HCT116 (cell line): ENCODE measurements around the gene ITSN1. TPM values are rescaled to one million over a fixed set of nuclear protein-coding genes. Genes with fewer than 3 reads are reported as not detected.
"Not testable (repeated sequence)": the region's sequence is repeated elsewhere in the genome, so short reads cannot be mapped to it uniquely, and the experiment has no call there.

Experiments
- ATAC-seq: fragments of 200-7000 bp; cut with Tn5 transposase; 2 replicates; pipeline ENCODE4 v1.9.1; 2020; ENCODE audit warnings: mild to moderate bottlenecking, moderate library complexity
- BruUV-seq: library from RNA; stranded (reverse); fragments of 400-500 nt; replicated peaks from 2 replicates; lab custom pipeline; 2021; lab: Mats Ljungman, UMichigan
- CTCF ChIA-PET: fragments of 300-600 bp; sonication (Branson Sonifier 250); formaldehyde crosslinking; loops from one replicate; lab custom pipeline; 2021; ENCODE audit warnings: antibody characterized with exemption; lab: Charles Lee
- POLR2A ChIA-PET: fragments of 300-600, 350-600 bp; sonication (Branson Sonifier 250); formaldehyde crosslinking; loops from one replicate; lab custom pipeline; 2021; ENCODE audit warnings: antibody characterized with exemption; lab: Charles Lee
- RAD21 ChIA-PET, 2 experiments: fragments of 300-600 bp; sonication (Branson Sonifier 250); formaldehyde crosslinking; loops; one replicate each; lab custom pipeline; 2023; ENCODE audit warnings: low total read pairs in 2 of 2; ENCODE audit not compliant: uncharacterized antibody in 2 of 2, unreplicated experiment in 2 of 2, low non-redundant PET in 1 of 2; lab: Charles Lee
- DNase-seq: peaks from one replicate; pipeline ENCODE4 v3.0.0-alpha.2; 2010; ENCODE audit warnings: low read depth, low spot score
- H2AFZ ChIP-seq: fragments of 200-600 bp; shearing (Covaris generic), sonication (generic); 2 replicates; pipeline ENCODE4 v1.6.1; 2017; ENCODE audit warnings: low read depth, mixed run types, mixed read lengths, antibody characterized with exemption, low read length; ENCODE audit not compliant: poor library complexity, severe bottlenecking
- H3K27ac ChIP-seq: 2 replicates; pipeline ENCODE4 v1.5.1; 2012; ENCODE audit warnings: low read depth, low read length
- H3K27me3 ChIP-seq: fragments of 200-600 bp; sonication (generic); 2 replicates; pipeline ENCODE4 v1.6.1; 2016; ENCODE audit warnings: mixed run types, low read length, mixed read lengths; ENCODE audit not compliant: insufficient read depth
- H3K36me3 ChIP-seq, 2 experiments: fragments of 200-500 bp in 1 of 2; fragments of 200-600 bp in 1 of 2; sonication (Bioruptor generic) in 1 of 2; sonication (generic) in 1 of 2; 2 replicates each; pipeline versions ENCODE4 v1.5.1 to v1.6.1; 2014 to 2016; ENCODE audit warnings: low read length in 2 of 2, inconsistent platforms in 1 of 2, mixed read lengths in 1 of 2, mixed run types in 1 of 2; ENCODE audit not compliant: insufficient read depth in 2 of 2, control insufficient read depth in 1 of 2
- H3K4me1 ChIP-seq, 2 experiments: fragments of 200-600 bp in 1 of 2; sonication (generic) in 1 of 2; 2 replicates each; pipeline versions ENCODE4 v1.5.1 to v1.6.1; 2012 to 2017; ENCODE audit warnings: low read length in 2 of 2, inconsistent platforms in 1 of 2, mild to moderate bottlenecking in 1 of 2, mixed read lengths in 1 of 2, mixed run types in 1 of 2, moderate library complexity in 1 of 2; ENCODE audit not compliant: insufficient read depth in 2 of 2, control insufficient read depth in 1 of 2
- H3K4me2 ChIP-seq: fragments of 200-600 bp; sonication (generic); 2 replicates; pipeline ENCODE4 v1.6.1; 2017; ENCODE audit warnings: mixed run types, low read length, mixed read lengths
- H3K4me3 ChIP-seq, 2 experiments: fragments of 200-600 bp in 1 of 2; sonication (generic) in 1 of 2; replicated peaks in 1 of 2; 2 replicates each; pipeline ENCODE4 v1.5.1; 2011 to 2016; ENCODE audit warnings: low read length in 2 of 2, control low read depth in 1 of 2, low read depth in 1 of 2, mild to moderate bottlenecking in 1 of 2, mixed read lengths in 1 of 2, mixed run types in 1 of 2
- H3K79me2 ChIP-seq: fragments of 200-600 bp; sonication (generic); 2 replicates; pipeline ENCODE4 v1.6.1; 2017; ENCODE audit warnings: mild to moderate bottlenecking, mixed run types, low read length, moderate library complexity, mixed read lengths; ENCODE audit not compliant: insufficient read depth
- H3K9ac ChIP-seq: fragments of 200-600 bp; sonication (generic); 2 replicates; pipeline ENCODE4 v1.6.1; 2016; ENCODE audit warnings: low read length, mixed read lengths
- H3K9me2 ChIP-seq: fragments of 200-600 bp; sonication (generic), shearing (Covaris generic); 2 replicates; pipeline ENCODE4 v1.6.1; 2017; ENCODE audit warnings: mixed run types, mild to moderate bottlenecking, moderate library complexity; ENCODE audit not compliant: insufficient read depth
- H3K9me3 ChIP-seq, 2 experiments: fragments of 200-500 bp in 1 of 2; fragments of 200-600 bp in 1 of 2; sonication (Bioruptor generic) in 1 of 2; sonication (generic) in 1 of 2; 2 replicates each; pipeline ENCODE4 v1.6.1; 2014 to 2017; ENCODE audit warnings: low read length in 2 of 2, mixed read lengths in 2 of 2, inconsistent platforms in 1 of 2, low read depth in 1 of 2, mild to moderate bottlenecking in 1 of 2, mixed run types in 1 of 2, moderate library complexity in 1 of 2; ENCODE audit not compliant: control insufficient read depth in 1 of 2, insufficient read depth in 1 of 2
- H4K20me1 ChIP-seq: fragments of 200-600 bp; sonication (generic), shearing (Covaris generic); 2 replicates; pipeline ENCODE4 v1.6.1; 2017; ENCODE audit warnings: mixed run types, mild to moderate bottlenecking, moderate library complexity; ENCODE audit not compliant: insufficient read depth
- CBX3 ChIP-seq: IDR thresholded peaks from 2 replicates; pipeline ENCODE4 v1.6.1; 2012; ENCODE audit warnings: low read depth
- EZH2 ChIP-seq: fragments of 200-600 bp; sonication (generic); IDR thresholded peaks from 2 replicates; pipeline ENCODE4 v1.6.1; 2017; ENCODE audit warnings: antibody characterized with exemption, mixed run types
- RAD21 ChIP-seq: IDR thresholded peaks from 2 replicates; pipeline ENCODE4 v1.6.1; 2012; ENCODE audit warnings: low read depth, mild to moderate bottlenecking
- SP1 ChIP-seq: IDR thresholded peaks from 2 replicates; pipeline ENCODE4 v1.6.1; 2012; ENCODE audit warnings: low read depth
- SRF ChIP-seq: IDR thresholded peaks from 2 replicates; pipeline ENCODE4 v1.6.1; 2012; ENCODE audit warnings: low read depth
- YY1 ChIP-seq: IDR thresholded peaks from 2 replicates; pipeline ENCODE4 v1.6.1; 2011; ENCODE audit warnings: low read length, low read depth, moderate library complexity, mild to moderate bottlenecking; ENCODE audit not compliant: insufficient replicate concordance; ENCODE audit errors: extremely low read depth
- intact Hi-C: fragments of 100-400 bp; cut with micrococcal nuclease; formaldehyde crosslinking; loops from 2 replicates; pipeline ENCODE4 v1.10.0; 2022
- total RNA-seq: library from RNA; stranded (reverse); gene quantifications from one replicate; pipeline ENCODE4 v1.2.1, GENCODE V29; 2021; ENCODE audit not compliant: unreplicated experiment
- TF ChIP-seq, protein P1 (sequence below): IDR thresholded peaks from 2 replicates; pipeline ENCODE4 v1.6.1; 2011; ENCODE audit warnings: mild to moderate bottlenecking, low read length, moderate library complexity; ENCODE audit not compliant: insufficient replicate concordance; ENCODE audit errors: extremely low read depth
- TF ChIP-seq, protein P2 (sequence below): IDR thresholded peaks from 2 replicates; pipeline ENCODE4 v1.6.1; 2012

Gene ITSN1
- total RNA-seq, 1 experiment from 2014 or later, result 25.8 TPM

DNA sequence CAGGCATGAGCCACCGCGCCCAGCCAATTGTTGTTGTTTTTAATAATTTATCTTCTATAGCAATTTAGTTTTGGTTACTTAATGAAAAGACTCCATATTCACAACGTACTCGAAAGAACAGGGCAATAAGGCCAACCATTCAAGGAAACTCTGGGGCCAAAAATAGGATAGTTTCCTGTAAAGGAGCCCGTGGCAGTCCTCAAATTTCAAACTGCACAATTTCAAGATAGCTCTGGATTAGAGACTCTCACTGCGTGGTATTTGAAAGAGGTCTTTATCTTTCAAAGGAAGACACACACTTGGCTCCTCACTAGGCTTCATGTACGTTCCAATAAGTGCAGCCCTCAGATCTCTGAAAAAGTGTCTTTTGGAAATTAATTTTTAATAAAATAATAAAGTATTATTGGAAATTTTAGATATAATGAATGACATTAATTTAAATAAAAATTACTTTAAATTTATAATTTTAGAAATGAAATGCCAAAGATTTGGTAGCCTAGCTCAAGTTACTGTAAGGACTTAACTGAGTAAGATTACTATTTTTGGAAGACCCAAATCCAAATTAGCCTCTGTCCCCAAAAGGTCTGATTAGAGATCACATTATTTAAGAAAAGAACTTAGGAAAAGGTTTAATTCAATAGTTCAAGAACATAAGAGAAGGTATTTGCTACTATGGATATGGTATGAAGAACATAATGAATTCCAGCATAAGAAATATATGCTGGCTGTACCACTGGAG lies 31.1 kb upstream of the ITSN1 start:
- TF ChIP-seq YY1 (no peak), EZH2 (no peak), RAD21 (no peak), SRF (no peak), SP1 (no peak), CBX3 (no peak)
- TF ChIP-seq, protein P1, sequence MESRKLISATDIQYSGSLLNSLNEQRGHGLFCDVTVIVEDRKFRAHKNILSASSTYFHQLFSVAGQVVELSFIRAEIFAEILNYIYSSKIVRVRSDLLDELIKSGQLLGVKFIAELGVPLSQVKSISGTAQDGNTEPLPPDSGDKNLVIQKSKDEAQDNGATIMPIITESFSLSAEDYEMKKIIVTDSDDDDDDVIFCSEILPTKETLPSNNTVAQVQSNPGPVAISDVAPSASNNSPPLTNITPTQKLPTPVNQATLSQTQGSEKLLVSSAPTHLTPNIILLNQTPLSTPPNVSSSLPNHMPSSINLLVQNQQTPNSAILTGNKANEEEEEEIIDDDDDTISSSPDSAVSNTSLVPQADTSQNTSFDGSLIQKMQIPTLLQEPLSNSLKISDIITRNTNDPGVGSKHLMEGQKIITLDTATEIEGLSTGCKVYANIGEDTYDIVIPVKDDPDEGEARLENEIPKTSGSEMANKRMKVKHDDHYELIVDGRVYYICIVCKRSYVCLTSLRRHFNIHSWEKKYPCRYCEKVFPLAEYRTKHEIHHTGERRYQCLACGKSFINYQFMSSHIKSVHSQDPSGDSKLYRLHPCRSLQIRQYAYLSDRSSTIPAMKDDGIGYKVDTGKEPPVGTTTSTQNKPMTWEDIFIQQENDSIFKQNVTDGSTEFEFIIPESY, result no peak
- TF ChIP-seq, protein P2, sequence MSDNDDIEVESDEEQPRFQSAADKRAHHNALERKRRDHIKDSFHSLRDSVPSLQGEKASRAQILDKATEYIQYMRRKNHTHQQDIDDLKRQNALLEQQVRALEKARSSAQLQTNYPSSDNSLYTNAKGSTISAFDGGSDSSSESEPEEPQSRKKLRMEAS, result no peak
- Histone ChIP-seq H3K27me3 (no peaks in the 10 kb centered on the region), H3K79me2 (no peaks in the 10 kb centered on the region), H3K9ac (no peak overlapping the region), H4K20me1 (no peaks in the 10 kb centered on the region), H3K9me2 (no peaks in the 10 kb centered on the region), H3K9me3 (no peaks in the 10 kb centered on the region), H3K4me3 (no peak overlapping the region), H2AFZ (no peak overlapping the region), H3K27ac (no peak overlapping the region), H3K4me2 (no peak overlapping the region), H3K4me1 (no peaks in the 10 kb centered on the region), H3K36me3 (peaks cover 0 to 11% of the 10 kb centered on the region in 2 experiments; a peak in 2 of 4 replicates)
- RAD21 ChIA-PET, result no interaction called here
- no TSS peak for BruUV-seq
- POLR2A ChIA-PET, result no interaction called here
- intact Hi-C loops, result no loop called here
- ATAC-seq (no peak), DNase-seq (no peak)
- CTCF ChIA-PET, result no interaction called here

DNA sequence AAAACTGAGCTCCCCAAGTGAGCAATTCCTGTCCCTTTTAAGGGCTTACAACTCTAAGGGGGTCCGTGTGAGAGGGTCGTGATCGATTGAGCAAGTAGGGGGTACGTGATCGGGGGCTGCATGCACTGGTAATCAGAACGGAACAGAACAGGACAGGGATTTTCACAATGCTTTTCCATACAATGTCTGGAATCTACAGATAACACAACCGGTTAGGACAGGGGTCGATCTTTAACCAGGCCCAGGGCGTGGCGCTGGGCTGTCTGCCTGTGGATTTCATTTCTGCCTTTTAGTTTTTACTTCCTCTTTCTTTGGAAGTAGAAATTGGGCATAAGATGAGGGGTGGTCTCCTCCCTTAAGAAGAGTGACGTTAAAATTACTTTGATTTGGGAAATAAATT lies 24.7 kb upstream of the ITSN1 start:
- H2AFZ ChIP-seq, H3K27me3 ChIP-seq, H3K9ac ChIP-seq, H3K4me2 ChIP-seq, RAD21 ChIA-PET, H4K20me1 ChIP-seq, H3K4me3 ChIP-seq, BruUV-seq, H3K4me1 ChIP-seq, H3K79me2 ChIP-seq, intact Hi-C loops, ATAC-seq, DNase-seq, CTCF ChIA-PET, H3K9me3 ChIP-seq, H3K27ac ChIP-seq, H3K9me2 ChIP-seq, POLR2A ChIA-PET: not testable (repeated sequence)
- peaks cover 0 to 15% of the 10 kb centered on the region in 2 experiments; a peak in 2 of 4 replicates for H3K36me3 ChIP-seq
